HG03354 (cell line): ENCODE data around the gene LRRC37B.
"Not testable (repeated sequence)": the region's sequence is repeated elsewhere in the genome, so short reads cannot be mapped to it uniquely, and the experiment has no call there.

ENCODE experiments used
- ATAC-seq: cut with Tn5 transposase; IDR thresholded peaks from one replicate; pipeline ENCODE4 v1.9.1; 2021; ENCODE audit warnings: mild to moderate bottlenecking; ENCODE audit not compliant: unreplicated experiment, poor library complexity, severe bottlenecking

Gene LRRC37B

DNA sequence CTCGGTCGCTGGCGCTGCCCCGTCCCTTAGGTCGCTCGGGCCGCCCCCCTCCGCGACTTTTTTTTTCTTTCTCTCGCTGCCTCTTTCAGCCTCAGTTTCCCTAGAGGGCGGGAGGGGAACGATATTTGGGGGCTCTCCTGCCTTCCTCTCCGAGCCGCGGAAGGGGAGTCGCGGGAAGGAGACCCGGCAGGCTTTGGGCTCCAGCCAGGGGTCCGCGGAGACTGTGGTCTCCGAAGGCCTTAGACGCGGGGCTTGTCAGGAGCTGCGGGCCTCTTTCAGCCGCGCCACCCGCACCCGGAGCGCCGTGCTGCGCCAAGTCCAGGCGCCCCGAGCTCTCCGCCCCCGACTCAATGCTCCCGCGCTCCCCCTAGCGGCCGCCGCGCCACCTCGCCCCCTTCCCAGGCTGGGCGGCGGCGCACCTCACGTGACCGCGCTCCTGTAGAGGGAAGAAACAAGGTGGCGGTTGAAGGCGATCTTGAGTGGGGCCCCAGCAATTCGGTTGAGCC lies at the start of gene LRRC37B:
Gene LRRC37B, plus strand, starts transcription at position 427 of the 506 bp plus-strand sequence. CDS start 14,010 bp downstream, outside the sequence.
- ATAC-seq: peak; percentile 81

DNA sequence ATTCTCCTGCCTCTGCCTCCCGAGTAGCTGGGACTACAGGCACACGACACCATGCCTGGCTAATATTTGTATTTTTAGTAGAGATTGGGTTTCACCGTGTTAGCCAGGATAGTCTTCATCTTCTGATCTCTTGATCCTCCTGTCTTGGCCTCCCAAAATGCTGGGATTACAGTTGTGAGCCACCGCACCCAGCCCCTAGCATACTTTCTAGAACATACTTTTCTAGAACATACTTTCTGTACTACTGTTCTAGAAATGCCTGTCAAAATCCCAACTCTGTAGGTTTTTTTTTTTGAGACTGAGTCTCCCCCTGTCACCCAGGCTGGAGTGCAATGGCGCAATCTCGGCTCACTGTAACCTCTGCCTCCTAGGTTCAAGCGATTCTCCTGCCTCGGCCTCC lies 43.1 kb upstream of the LRRC37B start:
- ATAC-seq: not testable (repeated sequence)

DNA sequence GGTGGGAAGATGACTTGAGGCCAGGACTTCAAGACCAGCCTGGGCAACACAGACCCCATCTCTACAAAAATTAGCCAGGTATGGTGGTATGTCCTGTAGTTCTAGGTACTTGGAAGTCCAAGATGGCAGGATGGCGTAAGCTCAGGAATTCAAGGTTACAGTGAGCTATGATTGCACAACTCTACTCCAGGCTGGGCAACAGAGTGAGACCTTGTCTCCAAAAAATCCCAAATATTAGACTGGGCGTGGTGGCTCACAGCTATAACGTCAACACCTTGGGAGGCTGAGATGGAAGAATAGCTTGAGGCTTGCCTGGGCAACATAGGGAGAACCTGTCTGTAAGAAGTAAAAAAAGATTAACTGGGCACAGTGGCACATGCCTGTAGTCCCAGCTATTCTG lies 39.5 kb upstream of the LRRC37B start:
- ATAC-seq: no peak

DNA sequence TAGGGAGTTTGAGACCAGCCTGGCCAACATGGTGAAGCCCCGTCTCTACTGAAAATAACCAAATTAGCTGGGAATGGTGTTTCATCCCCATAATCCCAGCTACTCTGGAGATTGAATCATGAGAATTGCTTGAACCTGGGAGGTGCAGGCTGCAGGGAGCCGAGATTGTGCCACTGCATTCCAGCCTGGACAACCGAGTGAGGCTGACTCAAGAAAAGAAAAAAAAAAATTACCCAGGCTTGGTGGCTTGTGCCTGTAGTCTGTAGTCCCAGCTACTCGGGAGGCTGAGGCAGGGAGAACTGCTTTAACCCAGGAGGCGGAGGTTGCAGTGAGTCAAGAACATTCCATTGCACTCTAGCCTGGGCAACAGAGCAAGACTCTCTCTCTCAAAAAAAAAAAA lies 36.8 kb upstream of the LRRC37B start:
- not testable (repeated sequence) for ATAC-seq

DNA sequence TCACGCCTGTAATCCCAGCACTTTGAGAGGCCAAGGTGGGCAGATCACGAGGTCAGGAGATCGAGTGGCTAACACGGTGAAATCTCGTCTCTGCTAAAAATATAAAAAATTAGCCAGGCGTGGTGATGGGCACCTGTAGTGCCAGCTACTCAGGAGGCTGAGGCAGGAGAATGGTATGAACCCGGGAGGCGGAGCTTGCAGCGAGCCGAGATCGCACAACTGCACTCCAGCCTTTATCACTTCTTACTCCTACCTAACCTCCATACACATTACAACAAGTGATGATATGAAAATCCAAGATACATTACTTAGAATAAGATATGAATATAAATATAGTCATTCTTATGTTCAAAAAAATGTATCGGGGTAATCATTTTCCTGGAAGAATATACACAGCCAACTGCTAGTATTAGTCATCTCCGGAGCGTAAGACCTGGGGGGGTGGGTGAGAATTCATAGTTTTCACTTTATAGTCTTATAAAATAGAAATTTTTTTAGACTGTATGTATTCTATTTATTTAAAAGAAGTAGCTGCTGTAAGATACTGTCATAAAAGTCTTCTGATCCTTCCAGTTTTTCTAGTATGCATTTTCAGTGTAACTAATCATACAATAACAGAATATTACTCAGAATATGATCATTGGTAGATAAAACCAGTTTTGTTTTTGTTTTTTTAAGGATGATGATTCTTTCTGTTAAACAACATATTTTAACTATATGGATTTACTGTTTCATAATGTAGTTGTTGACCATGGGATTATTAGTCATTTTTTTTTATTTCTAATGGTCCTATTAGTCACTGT lies 32.7 kb upstream of the LRRC37B start:
- not testable (repeated sequence) for ATAC-seq

DNA sequence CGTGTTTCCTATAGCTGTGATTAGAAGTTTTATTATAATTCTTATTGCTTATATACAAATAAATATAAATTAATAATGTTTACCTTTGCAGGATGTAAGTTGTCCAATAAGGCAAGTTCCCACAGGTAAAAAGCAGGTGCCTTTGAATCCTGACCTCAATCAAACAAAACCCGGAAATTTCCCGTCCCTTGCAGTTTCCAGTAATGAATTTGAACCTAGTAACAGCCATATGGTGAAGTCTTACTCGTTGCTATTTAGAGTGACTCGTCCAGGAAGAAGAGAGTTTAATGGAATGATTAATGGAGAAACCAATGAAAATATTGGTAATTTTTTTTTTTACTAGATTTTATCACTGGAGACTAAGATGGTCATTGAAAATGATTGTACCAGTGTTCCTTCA lies 31.8 kb upstream of the LRRC37B start:
- ATAC-seq: not testable (repeated sequence)

DNA sequence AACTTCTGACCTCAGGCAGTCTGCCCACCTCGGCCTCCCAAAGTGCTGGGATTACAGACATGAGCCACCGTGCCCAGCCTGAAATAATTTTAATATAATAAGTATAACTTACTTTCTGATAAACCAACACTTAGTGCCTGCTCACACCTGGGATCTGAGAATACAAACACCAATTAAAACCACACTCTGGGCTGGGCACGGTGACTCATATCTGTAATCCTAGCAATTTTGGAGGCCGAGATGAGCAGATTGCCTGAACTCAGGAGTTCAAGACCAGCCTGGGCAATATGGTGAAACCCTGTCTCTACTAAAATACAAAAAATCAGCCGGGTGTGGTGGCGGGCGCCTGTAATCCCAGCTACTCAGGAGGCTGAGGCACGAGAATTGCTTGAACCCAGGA lies 15.4 kb upstream of the LRRC37B start:
- ATAC-seq: not testable (repeated sequence)

DNA sequence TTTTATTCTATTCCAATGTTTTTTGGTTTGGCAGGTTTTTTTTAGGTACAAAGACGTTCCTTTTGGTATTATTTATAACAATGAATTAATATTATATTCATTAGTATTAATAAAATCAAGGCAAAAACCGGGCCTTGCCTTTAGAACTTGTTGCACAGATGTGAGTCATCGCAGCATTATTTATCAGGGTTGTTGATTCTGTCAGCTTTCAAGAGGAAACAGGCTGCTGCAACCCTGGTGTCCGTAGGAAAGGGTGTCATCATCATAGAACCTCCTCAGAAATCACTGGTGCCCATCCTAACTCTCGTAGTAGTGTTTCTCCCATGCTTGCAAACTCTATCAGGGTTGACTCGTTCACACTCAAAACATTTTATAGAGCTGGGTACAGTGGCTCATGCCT lies 10.2 kb upstream of the LRRC37B start:
- ATAC-seq: no peak

DNA sequence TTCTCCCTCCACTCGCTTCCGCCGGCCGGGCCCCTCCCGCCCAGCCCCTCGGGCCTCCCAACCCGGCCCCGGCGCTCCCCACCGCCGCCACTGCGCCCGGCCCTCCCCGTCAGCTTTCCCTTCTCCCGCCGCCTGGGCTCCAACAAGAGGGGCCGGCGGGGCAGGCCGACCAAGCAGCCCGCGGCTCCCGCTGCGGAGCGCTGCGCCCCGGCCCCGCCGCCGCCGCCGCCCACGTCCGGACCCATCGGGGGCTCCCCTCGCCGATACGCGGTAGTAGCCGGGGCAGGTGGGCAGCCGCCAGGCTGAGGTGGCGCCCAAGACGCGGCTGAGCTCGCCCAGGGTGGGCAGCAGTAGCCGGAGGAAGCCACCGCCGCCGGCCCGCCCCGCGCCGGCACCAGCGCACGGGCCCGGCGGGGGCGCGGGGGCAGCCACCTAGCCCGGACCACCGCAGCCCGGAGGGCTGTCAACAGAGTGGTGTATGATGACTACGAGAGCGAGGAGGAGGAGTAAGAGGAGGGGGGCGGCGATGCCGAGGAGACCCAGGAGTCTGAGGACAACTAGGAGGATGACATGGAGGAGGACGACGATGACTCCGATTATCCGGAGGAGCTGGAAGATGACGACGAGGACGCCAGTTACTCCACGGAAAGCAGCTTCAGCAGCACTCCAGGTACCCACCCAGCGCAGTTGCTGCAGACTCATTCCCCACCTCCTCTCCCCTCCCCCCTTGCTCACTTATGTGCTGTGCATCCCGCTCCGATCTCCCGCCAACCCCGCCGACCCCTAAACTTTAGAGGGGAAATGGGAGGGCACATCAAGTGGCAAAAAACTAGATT lies 498 bp downstream of the LRRC37B start:
- peak; percentile 51 for ATAC-seq

DNA sequence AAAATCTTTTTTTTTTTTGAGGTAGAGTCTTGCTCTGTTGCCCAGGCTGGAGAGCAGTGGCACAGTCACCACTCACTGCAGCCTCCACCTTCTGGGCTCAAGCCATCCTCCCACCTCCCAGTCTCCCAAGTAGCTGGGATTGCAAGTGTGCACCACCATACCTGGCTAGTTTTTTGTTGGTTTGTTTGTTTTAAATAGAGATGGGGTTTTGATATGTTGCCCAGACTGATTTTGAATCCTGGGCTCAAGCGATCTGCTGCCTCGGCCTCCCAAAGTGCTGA lies 2.0 kb downstream of the LRRC37B start:
- no peak for ATAC-seq

DNA sequence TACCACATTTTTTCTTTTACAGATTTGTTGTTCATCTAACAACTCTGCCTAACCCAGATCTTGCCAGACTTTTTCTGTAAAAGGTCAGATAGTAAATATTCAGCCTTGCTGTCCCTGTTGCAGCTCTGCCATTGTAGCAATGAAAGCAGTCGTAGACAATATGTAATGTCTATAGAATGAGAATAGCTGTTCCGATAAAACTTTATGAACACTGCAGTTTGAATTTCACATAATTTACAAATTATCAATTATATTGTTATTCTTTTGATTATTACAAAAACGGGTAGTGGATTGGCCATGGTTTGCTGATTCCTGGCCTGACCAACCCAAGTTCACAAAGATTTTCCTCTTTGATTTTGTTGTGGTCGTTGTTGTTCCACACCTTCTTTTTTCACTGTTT lies 2.9 kb downstream of the LRRC37B start:
- ATAC-seq: no peak

DNA sequence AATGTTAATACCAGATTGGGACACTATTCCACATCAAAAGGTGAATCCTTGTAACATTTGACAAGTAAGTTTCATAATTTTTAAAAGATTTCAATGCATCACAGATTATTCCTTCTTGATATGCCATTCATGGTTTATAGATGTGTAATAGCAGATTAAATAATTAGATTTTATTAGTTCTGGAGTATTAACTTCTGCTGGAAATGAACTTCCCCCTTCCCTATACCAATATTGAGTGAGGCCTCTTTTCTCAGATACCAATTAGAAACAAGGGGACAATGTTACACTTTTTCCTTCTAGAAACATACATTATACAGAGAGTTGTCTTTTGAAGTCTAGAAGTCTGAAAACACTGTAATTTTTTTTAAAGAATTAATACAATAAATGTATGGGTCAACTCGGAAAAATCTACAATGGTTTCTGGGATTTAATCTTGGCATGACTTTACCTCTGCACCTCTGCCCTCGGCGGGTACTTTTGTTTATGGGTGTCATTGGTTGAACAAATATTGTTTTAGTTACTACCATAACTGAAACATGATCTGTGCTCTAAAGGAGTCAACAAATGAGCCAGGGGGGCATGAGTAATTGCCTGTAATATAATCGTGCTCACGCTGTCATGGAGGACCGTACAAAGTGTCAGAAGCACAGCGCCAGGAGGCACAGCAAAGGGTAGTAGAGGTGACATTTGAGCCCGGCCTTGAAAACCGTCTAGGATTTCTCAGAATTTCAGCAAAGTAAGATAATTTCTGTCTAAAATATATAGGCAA lies 8.2 kb downstream of the LRRC37B start:
- ATAC-seq: no peak

DNA sequence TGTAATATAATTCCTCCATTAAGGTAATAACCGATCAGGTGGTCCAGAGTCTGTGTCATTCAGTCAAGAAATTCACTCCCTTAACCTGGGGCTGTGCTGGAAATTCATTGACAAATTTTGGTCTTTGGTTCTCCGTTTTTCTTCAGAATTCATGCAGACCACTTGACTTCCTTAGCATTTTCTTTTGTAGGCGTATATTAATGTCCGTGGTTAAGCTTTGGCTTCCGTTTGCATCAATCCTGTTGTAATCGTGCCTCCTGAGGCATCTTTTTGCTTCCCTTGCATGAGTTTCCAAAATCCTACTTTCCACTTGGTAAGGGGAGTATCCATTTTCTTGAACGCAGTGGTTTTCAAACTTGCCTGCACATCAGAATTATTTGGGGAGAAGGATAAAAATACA lies 9.0 kb downstream of the LRRC37B start:
- ATAC-seq: no peak

DNA sequence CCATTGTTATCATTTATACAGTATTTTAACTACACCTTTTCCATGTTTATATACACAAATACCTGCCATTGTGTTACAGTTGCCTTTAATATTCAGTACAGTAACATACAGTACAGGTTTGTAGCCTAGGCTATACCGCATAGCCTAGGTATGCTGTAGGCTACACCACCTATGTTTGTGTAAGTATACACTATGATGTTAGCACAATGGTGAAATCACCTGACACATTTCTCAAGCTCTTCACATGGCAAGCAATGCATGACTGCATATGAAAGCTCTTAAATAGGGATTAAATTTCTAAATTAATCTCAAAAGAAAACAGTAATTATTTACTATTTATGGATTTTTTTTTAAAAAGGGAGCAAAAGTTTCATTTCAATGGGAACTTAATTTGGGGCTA lies 12.0 kb downstream of the LRRC37B start:
- no peak for ATAC-seq

DNA sequence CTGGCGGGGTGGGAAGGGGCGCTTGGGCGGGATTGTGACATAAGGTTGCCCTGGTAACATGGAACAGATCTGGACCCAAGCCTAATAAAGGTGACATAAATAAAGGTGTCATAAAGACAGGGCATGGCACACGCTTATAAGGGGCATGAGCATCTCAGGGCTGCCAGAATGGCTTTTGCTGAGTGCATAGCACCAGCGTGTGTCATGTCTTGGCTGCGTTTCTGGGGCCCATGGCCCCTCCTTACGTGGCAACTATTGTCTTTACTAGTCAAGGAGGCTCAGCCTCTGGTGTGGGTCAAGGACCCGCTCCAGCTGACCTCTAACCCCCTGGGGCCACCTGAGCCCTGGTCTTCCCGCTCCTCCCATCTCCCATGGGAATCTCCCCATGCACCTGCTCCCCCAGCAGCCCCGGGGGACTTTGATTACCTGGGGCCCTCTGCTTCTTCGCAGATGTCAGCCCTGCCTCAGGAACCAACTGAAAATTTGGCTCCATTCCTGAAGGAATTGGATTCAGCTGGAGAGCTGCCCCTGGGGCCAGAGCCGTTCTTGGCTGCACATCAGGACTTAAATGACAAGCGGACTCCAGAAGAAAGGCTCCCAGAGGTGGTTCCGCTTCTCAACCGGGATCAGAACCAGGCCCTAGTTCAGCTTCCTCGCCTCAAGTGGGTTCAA lies 13.9 kb downstream of the LRRC37B start:
- no peak for ATAC-seq

DNA sequence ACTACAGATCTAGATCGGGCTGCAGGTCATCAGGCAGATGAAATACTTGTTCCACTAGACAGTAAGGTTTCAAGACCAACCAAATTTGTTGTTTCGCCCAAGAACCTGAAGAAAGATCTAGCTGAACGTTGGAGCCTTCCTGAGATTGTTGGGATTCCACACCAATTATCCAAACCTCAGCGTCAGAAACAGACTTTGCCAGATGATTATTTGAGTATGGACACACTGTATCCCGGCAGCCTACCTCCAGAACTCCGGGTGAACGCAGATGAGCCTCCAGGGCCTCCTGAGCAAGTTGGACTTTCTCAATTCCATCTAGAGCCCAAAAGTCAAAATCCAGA lies 14.4 kb downstream of the LRRC37B start:
- no peak for ATAC-seq

DNA sequence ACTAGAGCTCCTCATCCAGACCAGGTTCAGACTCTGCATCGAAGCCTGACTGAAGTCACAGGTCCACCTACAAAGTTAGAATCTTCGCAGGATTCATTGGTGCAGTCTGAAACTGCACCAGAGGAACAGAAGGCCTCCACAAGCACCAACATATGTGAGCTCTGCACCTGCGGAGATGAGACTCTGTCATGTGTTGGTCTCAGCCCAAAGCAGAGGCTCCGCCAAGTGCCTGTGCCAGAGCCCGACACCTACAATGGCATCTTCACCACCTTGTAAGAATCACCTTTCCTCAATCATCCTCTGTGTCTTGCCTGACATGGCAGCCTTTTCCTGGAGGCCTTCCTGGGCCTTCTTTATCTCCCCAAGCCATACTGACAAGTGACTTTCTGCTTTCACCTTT lies 15.4 kb downstream of the LRRC37B start:
- not testable (repeated sequence) for ATAC-seq

DNA sequence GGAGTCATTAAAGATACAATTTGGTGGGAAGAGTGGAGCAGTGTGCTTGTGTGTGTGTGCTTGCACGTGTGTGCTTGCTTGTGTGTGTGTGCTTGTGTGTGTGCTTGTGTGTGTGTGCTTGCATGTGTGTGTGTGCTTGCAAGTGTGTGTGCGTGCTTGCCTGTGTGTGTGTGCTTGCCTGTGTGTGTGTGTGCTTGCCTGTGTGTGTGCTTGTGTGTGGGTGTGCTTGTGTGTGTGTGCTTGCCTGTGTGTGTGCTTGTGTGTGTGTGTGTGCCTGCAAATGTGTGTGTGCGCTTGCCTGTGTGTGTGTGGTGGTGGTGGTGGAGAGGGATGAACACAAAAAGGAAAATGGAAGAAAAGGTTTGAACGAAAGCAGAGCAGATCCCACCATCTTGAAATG lies 20.1 kb downstream of the LRRC37B start:
- not testable (repeated sequence) for ATAC-seq

DNA sequence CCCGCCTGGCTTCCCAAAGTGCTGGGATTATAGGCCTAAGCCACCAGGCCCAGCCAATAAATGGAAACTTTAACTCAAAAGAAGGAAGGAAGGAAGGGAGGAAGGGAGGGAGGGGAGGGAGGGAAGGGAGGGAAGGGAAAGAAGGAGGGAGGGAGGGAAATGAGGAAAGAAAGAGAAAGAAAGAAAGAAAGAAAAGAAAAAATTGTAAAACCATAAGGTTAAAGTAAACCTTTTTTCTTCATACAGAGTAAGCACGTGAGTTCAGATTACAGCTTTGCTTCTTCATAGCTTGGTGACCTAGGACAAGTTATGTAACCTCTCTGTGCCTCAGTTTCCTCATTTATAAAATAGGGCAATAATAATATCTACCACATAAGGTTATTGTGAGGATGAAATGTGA lies 26.0 kb downstream of the LRRC37B start:
- no peak for ATAC-seq

DNA sequence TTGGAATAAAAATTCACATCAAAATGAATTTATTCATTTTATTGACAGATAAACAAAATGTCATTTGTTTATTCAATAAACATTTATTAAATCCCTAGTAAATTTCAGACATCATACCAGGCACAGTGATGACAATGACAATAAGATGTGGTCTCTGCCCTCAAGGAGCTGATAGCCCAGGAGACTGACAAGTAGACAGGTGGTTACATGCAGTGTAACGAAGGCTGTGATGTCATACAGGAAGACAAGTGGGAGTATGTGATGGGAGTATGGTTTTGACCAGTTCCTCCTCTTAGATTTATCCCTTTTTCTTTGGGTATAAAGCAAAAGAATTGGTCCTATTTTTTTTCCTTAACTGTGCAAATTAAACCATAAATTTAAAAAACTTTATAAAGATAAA lies 26.6 kb downstream of the LRRC37B start:
- not testable (repeated sequence) for ATAC-seq
